GM18870 (cell line): ENCODE data around the gene DHFR2.
"Not testable (repeated sequence)": the region's sequence is repeated elsewhere in the genome, so short reads cannot be mapped to it uniquely, and the experiment has no call there.

ENCODE experiments used
- ATAC-seq: cut with Tn5 transposase; IDR thresholded peaks from one replicate; pipeline ENCODE4 v1.9.1; 2021; ENCODE audit warnings: moderate library complexity; ENCODE audit not compliant: unreplicated experiment

Gene DHFR2

GRCh38 chr3:94065819-94066480 lies 3.2 kb upstream of the DHFR2 start:
- ATAC-seq = no peak

- ATAC-seq = no peak
Observed at GRCh38 chr3:94065122-94065521, 2.4 kb upstream of the DHFR2 start.

GRCh38 chr3:94064243-94064860 lies 1.6 kb upstream of the DHFR2 start:
- no peak for ATAC-seq

GRCh38 chr3:94063496-94064119 lies 892 bp upstream of the DHFR2 start:
- no peak for ATAC-seq

GRCh38 chr3:94061297-94061696 lies 1.4 kb downstream of the DHFR2 start:
- no peak for ATAC-seq

- no peak for ATAC-seq
Observed at GRCh38 chr3:94050546-94050945, 12.2 kb downstream of the DHFR2 start.

- no peak for ATAC-seq
Observed at GRCh38 chr3:94049267-94049666, 13.4 kb downstream of the DHFR2 start.

- ATAC-seq = no peak
Observed at GRCh38 chr3:94046533-94046932, 16.2 kb downstream of the DHFR2 start.

GRCh38 chr3:94044100-94044936 lies 18.4 kb downstream of the DHFR2 start:
- not testable (repeated sequence) for ATAC-seq

GRCh38 chr3:94043285-94043684 lies 19.4 kb downstream of the DHFR2 start:
- no peak for ATAC-seq

GRCh38 chr3:94036909-94037507 lies 25.7 kb downstream of the DHFR2 start:
- ATAC-seq = no peak

- ATAC-seq = no peak
Observed at GRCh38 chr3:94028093-94028837, 34.5 kb downstream of the DHFR2 start, which contains the start of gene STX19. Gene STX19 (minus strand): TSS chr3:94028597. CDS start chr3:94015269, 13,328 bp downstream.

GRCh38 chr3:94026623-94027022 lies 36.1 kb downstream of the DHFR2 start:
- no peak for ATAC-seq

GRCh38 chr3:94024385-94024784 lies 38.3 kb downstream of the DHFR2 start:
- ATAC-seq = no peak

GRCh38 chr3:94020293-94020692 lies 42.4 kb downstream of the DHFR2 start:
- no peak for ATAC-seq

GRCh38 chr3:94019659-94020058 lies 43.1 kb downstream of the DHFR2 start:
- no peak for ATAC-seq

GRCh38 chr3:94015025-94015424 lies 47.7 kb downstream of the DHFR2 start:
- no peak for ATAC-seq

GRCh38 chr3:94012185-94012584 lies 50.5 kb downstream of the DHFR2 start:
- no peak for ATAC-seq

GRCh38 chr3:94011233-94011711 lies 51.4 kb downstream of the DHFR2 start:
- ATAC-seq = no peak

- no peak for ATAC-seq
Observed at GRCh38 chr3:94009608-94010007, 53.1 kb downstream of the DHFR2 start.
